GM12892 (cell line): ENCODE measurements around the gene RBBP8.
"Not testable (repeated sequence)": the region's sequence is repeated elsewhere in the genome, so short reads cannot be mapped to it uniquely, and the experiment has no call there.

ENCODE experiments used
- DNase-seq: peaks from one replicate; pipeline ENCODE4 v3.0.0; 2011; ENCODE audit not compliant: insufficient read length
- FAIRE-seq: peaks from 2 replicates; lab custom pipeline; 2011; peaks lifted over from hg19 to GRCh38; lab: Jason Lieb, UNC
- POLR2A ChIP-seq: IDR thresholded peaks from 2 replicates; pipeline ENCODE4 v1.6.1; 2011; ENCODE audit warnings: low read depth, low read length, control low read depth
- POLR2AphosphoS5 ChIP-seq: IDR thresholded peaks from 2 replicates; pipeline ENCODE4 v1.6.1; 2011; ENCODE audit warnings: low read depth, low read length, control low read depth
- TAF1 ChIP-seq: IDR thresholded peaks from 2 replicates; pipeline ENCODE4 v1.6.1; 2011; ENCODE audit warnings: low read depth, mild to moderate bottlenecking, control low read depth, low read length, borderline replicate concordance

RBBP8 gene

DNA sequence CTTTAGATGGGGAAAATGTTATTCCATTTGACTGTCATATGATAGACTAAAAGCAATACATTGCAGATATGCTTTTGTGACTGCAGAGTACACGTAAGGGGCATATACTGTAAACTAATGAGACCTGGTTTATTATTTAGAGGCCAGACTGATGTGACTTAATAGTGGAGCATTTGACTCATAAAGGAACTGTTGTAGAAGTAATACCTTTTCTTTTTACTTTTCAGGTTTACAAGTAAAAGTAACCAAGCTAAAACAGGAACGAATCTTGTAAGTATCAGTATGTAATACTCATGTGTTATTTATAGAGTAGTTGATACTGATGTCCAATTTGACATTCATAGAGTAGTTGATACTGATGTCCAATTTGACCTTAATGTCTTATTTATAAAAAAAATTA is 13.1 kb downstream of the RBBP8 start:
- DNase-seq (no peak), FAIRE-seq (no peak)
- no peak for TF ChIP-seq POLR2AphosphoS5
- TF ChIP-seq POLR2A: no peak
- TF ChIP-seq TAF1: no peak

DNA sequence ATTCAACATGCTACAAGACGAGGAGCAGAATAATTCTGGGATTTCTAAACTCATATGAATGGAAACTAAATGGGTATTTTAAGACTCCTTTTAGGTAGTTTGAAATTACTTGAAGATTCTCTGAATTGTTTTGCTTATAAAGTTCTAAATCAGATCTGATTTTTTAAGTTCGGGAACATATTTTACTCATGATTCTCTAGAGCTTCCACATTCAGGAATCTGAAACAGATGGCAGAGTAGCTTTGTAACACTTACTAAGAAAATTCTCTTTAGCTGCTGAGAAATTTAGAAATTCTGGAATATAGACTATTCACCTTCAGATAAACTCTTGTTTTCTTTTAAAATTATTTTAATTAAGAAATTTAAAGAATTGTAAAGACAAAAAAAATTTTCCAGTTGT is 13.7 kb downstream of the RBBP8 start:
- no peak for TF ChIP-seq POLR2A
- no peak for TF ChIP-seq TAF1
- TF ChIP-seq POLR2AphosphoS5: no peak
- DNase-seq (no peak), FAIRE-seq (no peak)

DNA sequence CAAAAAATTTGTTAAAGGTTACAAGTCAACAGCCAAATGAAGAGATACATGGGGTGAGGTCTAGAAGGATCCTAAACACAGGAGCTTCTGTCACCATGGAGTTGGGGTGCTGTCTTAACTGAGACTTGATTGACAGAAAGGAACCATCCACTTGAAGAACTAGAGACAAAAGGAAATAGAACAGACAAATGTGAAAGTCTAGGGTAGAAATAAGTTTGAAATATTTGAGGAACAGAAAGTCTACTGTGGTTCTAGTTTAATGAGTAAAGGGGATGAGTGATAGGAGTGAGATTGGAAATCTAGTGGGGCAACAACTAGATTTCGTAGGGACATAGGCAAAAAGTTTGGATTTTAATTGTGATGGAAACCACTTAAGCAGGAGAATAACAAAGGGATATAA is 18.7 kb downstream of the RBBP8 start:
- TF ChIP-seq TAF1 (no peak), POLR2AphosphoS5 (no peak), POLR2A (no peak)
- FAIRE-seq (peak; percentile 50), DNase-seq (no peak)

DNA sequence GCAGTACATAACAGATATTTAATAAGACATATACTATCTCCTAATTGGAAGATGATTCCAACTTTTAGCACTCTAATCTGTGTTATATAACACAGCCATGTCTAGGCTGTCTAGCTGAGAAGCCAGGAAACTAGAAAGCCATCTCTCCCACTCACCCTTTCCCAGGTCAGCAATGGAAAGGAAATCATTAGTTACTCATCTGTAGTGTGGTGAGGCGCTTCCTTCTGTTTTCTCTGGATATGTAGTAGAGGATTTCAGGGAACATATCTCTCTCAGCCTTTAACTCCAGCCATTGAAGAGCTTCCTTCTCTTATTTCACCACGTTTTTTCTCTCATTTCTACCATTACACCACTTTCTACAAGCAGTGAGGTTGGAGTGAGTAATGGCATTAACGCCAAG is 19.4 kb downstream of the RBBP8 start:
- FAIRE-seq (no peak), DNase-seq (no peak)
- TF ChIP-seq POLR2A: no peak
- TF ChIP-seq TAF1: no peak

DNA sequence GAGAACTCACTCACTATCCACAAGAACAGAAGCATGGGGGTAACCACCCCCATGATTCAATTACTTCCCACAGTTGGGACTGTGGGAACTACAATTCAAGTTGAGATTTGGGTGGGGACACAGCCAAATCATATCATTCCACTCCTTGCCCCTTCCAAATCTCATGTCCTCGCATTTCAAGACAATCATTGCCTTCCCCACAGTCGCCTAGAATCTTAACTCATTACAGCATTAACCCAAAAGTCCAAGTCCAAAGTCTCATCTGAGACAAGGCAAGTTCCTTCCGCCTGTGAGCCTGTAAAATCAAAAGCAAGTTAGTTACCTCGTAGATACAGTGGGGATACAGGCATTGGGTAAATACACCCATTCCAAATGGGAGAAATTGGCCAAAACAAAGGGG is 20.9 kb downstream of the RBBP8 start:
- FAIRE-seq, DNase-seq: not testable (repeated sequence)

DNA sequence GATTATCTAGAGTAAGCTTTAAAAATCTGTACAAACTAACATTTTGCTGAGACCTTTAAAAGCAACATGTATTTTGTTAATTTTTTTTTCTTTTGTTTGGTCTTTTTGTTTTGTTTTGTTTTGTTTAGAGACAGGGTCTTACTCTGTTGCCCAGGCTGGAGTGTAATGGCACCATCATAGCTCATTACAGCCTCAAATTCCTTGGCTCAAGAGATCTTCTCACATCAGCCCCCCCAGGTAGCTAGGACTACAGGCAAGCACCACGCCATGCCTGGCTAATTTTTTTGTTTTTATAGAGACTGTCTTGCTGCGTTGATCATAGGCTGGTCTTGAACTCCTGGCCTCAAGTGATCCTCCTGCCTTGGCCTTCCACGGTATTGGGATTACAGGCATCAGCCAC is 23.1 kb downstream of the RBBP8 start:
- DNase-seq (no peak), FAIRE-seq (no peak)
- TF ChIP-seq POLR2AphosphoS5 (no peak), TAF1 (no peak)

DNA sequence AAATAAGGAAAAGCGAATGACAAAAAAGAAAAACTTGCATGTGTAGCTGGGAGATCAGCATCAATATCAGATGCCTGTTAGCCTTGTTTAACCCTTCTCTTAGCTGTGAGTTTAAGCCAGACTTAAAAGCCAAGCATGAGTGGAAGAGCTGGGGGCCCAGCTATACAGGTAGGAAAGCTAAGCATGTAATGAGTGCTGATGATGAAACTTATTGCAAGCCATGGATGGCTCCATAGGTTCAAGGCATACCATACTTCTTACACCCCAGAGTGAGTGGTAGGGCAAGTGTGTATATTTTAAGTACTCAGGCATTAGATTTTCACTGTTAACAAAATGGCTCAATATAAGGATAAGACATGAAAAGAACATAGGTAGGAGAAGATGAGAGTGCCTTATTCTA is 28.0 kb downstream of the RBBP8 start:
- TF ChIP-seq POLR2A: no peak
- FAIRE-seq (no peak), DNase-seq (no peak)

DNA sequence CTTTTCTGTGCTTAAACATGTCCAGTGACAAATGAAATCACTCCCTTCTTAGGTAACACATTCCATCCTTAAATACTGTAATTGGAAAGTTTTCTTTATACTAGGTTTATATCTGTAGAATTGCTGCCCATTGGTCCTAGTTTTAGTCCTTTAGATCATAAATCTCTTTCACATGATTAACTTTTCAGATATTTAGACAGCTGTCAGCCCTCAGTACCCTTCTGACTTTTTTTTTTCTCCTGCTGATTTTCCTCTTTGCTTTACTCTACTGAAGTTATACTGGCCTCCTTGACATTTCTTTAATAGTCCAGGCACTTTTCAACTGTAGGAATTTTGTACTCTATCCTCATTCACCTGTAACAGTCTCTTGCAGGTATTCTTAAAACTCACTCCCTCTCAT is 28.9 kb downstream of the RBBP8 start:
- no peak for DNase-seq
- no peak for FAIRE-seq
- TF ChIP-seq TAF1 (no peak), POLR2A (no peak), POLR2AphosphoS5 (no peak)

DNA sequence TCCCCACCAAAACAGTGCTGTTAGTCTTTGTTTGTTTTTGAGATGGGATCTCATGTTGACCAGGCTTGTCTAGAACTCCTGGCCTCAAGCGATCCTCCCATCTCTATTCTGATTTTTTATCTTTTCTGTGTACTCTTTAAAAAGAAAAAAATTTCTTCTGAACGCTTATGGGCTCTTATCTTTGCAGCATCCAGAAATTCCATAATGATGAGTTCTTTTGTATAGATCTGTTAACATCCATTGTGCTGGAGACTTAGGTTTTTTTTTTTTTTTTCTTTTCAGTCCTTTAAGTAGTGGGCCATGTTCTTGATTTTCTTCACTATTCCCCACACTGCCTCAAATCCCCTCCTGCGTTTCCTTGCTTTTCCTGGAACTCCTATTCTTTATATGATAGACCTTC is 31.0 kb downstream of the RBBP8 start:
- DNase-seq: no peak
- no peak for FAIRE-seq
- no peak for TF ChIP-seq TAF1
- TF ChIP-seq POLR2AphosphoS5: no peak
- no peak for TF ChIP-seq POLR2A

DNA sequence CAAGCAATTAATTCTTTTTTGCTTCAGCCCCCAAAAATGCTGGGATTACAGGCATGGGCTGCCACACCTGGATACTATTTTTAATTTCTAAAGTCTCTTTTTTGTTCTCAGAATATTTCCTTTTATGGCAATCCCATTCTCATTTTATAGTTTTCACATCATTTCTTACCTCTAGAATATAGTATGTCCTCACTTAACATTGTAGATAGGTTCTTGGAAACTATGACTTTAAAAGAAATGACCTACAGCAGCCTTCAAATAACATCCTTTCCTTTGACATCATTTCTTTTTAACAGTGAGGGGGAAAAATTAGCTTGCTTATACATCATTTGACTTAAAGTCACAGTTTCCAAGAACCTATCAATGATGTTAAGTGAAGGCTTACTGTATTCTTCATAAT is 31.6 kb downstream of the RBBP8 start:
- DNase-seq (no peak), FAIRE-seq (no peak)
- TF ChIP-seq TAF1 (no peak), POLR2AphosphoS5 (no peak), POLR2A (no peak)

DNA sequence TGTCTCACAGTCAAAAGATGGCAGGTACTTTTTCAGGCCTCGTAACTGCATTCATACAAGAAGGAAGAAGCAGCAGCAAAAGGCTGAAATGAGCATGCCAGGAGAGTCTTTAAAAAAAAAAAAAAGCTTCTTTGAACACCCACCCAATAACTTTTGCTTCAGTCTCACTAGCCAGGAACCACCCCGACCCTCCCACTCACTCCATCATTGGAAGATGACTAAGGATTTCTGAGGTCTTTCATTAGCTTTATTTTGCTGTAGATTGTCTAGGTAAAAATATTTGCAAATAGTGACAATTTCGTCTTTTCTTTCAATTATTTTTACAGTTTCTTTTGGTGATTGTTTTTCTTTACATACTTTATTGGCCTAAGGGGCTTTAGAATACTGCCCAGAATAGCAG is 37.9 kb downstream of the RBBP8 start:
- TF ChIP-seq POLR2A (no peak), TAF1 (no peak), POLR2AphosphoS5 (no peak)
- no peak for FAIRE-seq

DNA sequence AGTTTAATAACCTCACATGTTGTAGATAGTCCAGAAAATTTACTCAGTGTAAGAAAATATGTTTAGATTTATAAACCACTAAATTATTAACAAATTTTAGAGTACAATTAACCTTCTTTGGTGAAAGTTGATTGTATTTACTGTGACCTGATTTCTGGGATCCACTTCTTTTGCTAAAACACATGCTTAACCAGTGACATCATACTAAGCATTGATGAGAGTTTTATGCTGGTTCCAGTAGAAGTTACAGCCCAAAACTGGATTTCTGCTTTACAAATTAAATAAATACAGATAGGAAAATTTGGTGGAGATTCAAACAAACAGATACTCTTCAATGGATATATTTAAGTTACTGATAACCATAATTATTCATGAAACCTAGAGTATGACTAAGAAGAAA is 40.9 kb downstream of the RBBP8 start:
- no peak for DNase-seq
- no peak for FAIRE-seq
- TF ChIP-seq POLR2A: no peak
- TF ChIP-seq TAF1: no peak
- no peak for TF ChIP-seq POLR2AphosphoS5

More for the DNA sequence above, 37.9 kb downstream of the RBBP8 start:
- DNase-seq: no peak

DNA sequence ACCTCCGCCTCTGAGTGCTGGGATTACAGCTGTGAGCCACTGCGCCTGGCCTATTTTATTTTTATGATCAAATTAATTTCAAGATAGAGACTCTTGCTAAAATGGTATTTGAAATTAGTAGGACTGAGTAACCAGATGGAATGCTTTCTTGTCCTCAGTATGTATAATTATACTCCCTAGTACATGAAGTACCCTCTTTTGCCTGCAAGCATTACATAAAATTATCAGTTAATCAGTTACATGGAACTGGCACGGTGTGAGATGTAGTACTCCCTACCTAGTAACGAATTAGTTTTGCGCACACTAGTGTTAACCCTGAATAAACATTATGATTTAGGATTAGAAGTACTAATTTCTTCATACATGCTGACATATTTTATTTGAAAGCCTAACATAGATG is 41.6 kb downstream of the RBBP8 start:
- TF ChIP-seq TAF1 (no peak), POLR2A (no peak), POLR2AphosphoS5 (no peak)
- no peak for FAIRE-seq

DNA sequence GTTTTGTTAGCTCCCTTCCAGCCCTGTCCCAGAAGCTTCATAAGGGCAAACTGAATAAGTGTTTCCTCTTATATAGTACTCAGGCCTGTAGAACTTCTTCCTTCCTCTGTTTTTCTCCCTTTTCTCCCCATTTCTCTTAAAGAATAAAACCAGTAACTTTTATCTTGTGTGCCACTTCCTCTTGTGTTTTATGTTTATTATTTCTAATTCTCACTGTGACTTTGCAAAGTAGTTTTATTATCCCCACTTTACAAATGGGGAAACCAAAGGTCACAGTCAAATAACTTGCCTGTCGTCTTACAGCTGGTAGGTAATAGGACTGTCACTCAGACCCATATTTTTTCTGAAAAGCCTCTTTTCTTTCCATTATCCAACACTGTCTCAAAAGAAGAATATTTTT is 42.4 kb downstream of the RBBP8 start:
- DNase-seq (no peak), FAIRE-seq (no peak)
- no peak for TF ChIP-seq POLR2A
- TF ChIP-seq POLR2AphosphoS5: no peak
- TF ChIP-seq TAF1: no peak

More for the DNA sequence above, 41.6 kb downstream of the RBBP8 start:
- DNase-seq: no peak
